Esophagus squamous epithelium (tissue), 5 donors: Measurements from ENCODE around the gene EPS8L1. TPM values are rescaled to one million over a fixed set of nuclear protein-coding genes. Genes with fewer than 3 reads are reported as not detected.

Experiments
- DNase-seq: peaks from one replicate; lab custom pipeline; 2025; lab: John Stamatoyannopoulos, UW
- H3K27ac ChIP-seq, 4 donors: fragments of 200-600 bp; sonication (generic); one replicate each; pipeline ENCODE4 v1.5.1; 2016 to 2019; ENCODE audit warnings: mild to moderate bottlenecking in 1 of 4
- H3K27me3 ChIP-seq, 4 donors: fragments of 200-600 bp; sonication (generic); 1 replicate in 3 of 4; 2 replicates in 1 of 4; pipeline versions ENCODE4 v1.5.1 to v1.6.0; 2017 to 2021; ENCODE audit warnings: antibody characterized with exemption in 1 of 4
- H3K36me3 ChIP-seq, 3 donors: fragments of 200-600 bp; sonication (generic); one replicate each; pipeline ENCODE4 v1.5.1; 2016 to 2019
- H3K4me1 ChIP-seq, 3 donors: fragments of 200-600 bp; sonication (generic); one replicate each; pipeline ENCODE4 v1.5.1; 2017 to 2019
- H3K4me3 ChIP-seq, 4 donors: fragments of 200-600 bp; sonication (generic); 1 replicate in 3 of 4; 2 replicates in 1 of 4; pipeline ENCODE4 v1.5.1; 2016 to 2019; ENCODE audit warnings: mild to moderate bottlenecking in 2 of 4, moderate library complexity in 1 of 4
- H3K9me3 ChIP-seq, 3 donors: fragments of 200-600 bp; sonication (generic); one replicate each; pipeline ENCODE4 v1.5.1; 2016 to 2019
- POLR2A ChIP-seq, 4 donors: fragments of 450-650 bp; IDR thresholded peaks; one replicate each; pipeline ENCODE4 v1.6.1; 2017; ENCODE audit warnings: antibody characterized with exemption in 4 of 4, mild to moderate bottlenecking in 4 of 4, moderate library complexity in 3 of 4
- WGBS, 2 donors: methylation state at CpG; one replicate each; pipeline ENCODE4 v1.1.5; 2018; 5-methylcytosine and 5-hydroxymethylcytosine counted together
- intact Hi-C: fragments of 100-400 bp; cut with DNase I; formaldehyde crosslinking; loops from one replicate; pipeline ENCODE4 v1.15.0; 2022
- total RNA-seq, 4 donors: library from RNA; depleted of rRNA; stranded (reverse); fragments of >200 nt; gene quantifications; one replicate each; pipeline ENCODE4 v1.1.0, GENCODE V29; 2016
- TF ChIP-seq, protein P1 (sequence below), 6 experiments: fragments of 450-650 bp in 4 of 6; fragments of 200-600 bp in 2 of 6; sonication (generic) in 2 of 6; IDR thresholded peaks; one replicate each; pipeline ENCODE4 v1.5.1; 2016 to 2019; ENCODE audit warnings: antibody characterized with exemption in 6 of 6, mild to moderate bottlenecking in 4 of 6, moderate library complexity in 4 of 6
- donor health status: DM: yes; HTN: yes; CAD: no.

The EPS8L1 gene
- total RNA-seq, 4 donors from 2014 or later: 151 to 341 (median 286) TPM

GRCh38 chr19:55090564-55090963, 14.9 kb downstream of the EPS8L1 start:
- DNase-seq: no peak
- 91 to 95% methylated on average over 3 to 7 of the region's 13 CpGs for WGBS, 2 donors
- TF ChIP-seq, protein P1, sequence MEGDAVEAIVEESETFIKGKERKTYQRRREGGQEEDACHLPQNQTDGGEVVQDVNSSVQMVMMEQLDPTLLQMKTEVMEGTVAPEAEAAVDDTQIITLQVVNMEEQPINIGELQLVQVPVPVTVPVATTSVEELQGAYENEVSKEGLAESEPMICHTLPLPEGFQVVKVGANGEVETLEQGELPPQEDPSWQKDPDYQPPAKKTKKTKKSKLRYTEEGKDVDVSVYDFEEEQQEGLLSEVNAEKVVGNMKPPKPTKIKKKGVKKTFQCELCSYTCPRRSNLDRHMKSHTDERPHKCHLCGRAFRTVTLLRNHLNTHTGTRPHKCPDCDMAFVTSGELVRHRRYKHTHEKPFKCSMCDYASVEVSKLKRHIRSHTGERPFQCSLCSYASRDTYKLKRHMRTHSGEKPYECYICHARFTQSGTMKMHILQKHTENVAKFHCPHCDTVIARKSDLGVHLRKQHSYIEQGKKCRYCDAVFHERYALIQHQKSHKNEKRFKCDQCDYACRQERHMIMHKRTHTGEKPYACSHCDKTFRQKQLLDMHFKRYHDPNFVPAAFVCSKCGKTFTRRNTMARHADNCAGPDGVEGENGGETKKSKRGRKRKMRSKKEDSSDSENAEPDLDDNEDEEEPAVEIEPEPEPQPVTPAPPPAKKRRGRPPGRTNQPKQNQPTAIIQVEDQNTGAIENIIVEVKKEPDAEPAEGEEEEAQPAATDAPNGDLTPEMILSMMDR (IDR thresholded peaks at IDR 0.05): no peak
- TF ChIP-seq POLR2A (IDR thresholded peaks at IDR 0.05): no peak

GRCh38 chr19:55091126-55091910, 15.6 kb downstream of the EPS8L1 start:
- DNase-seq: no peak
- no peaks in the 10 kb centered on the region for H3K9me3 ChIP-seq
- H3K4me3 ChIP-seq: no peak overlapping the region
- peaks cover 17 to 27% (median 18%) of the 10 kb centered on the region in 3 donors for H3K4me1 ChIP-seq
- WGBS, 2 donors: 84 to 88% methylated on average over 4 to 18 of the region's 32 CpGs
- TF ChIP-seq POLR2A (IDR thresholded peaks at IDR 0.05): no peak
- intact Hi-C loops: no loop called here
- H3K27me3 ChIP-seq: peaks cover 0 to 10% (median 0%) of the 10 kb centered on the region in 4 donors
- no peak overlapping the region for H3K27ac ChIP-seq
- peaks cover 19 to 65% (median 28%) of the 10 kb centered on the region in 3 donors for H3K36me3 ChIP-seq

More at GRCh38 chr19:55090564-55090963, 14.9 kb downstream of the EPS8L1 start:
- H3K36me3 ChIP-seq: peaks cover 19 to 62% (median 28%) of the 10 kb centered on the region in 3 donors
- no peaks in the 10 kb centered on the region for H3K9me3 ChIP-seq
- no peak overlapping the region for H3K27ac ChIP-seq
- H3K4me3 ChIP-seq: no peak overlapping the region
- peaks cover 0 to 18% (median 0%) of the 10 kb centered on the region in 4 donors for H3K27me3 ChIP-seq
- H3K4me1 ChIP-seq: peaks cover 18 to 32% (median 20%) of the 10 kb centered on the region in 3 donors
- intact Hi-C loops: no loop called here

- peaks cover 19 to 69% (median 28%) of the 10 kb centered on the region in 3 donors for H3K36me3 ChIP-seq
- TF ChIP-seq, protein P1 (IDR thresholded peaks at IDR 0.05): no peak
- TF ChIP-seq POLR2A (IDR thresholded peaks at IDR 0.05): no peak
- H3K9me3 ChIP-seq: no peaks in the 10 kb centered on the region
- no peak for DNase-seq
- 68% methylated on average over 5 of the region's 27 CpGs; no CpG with 5 or more reads in 1 of the 2 donors for WGBS, 2 donors
- no peak overlapping the region for H3K4me3 ChIP-seq
- intact Hi-C loops: no loop called here
- H3K4me1 ChIP-seq: peaks cover 10 to 21% (median 12%) of the 10 kb centered on the region in 3 donors
- H3K27ac ChIP-seq: no peak overlapping the region
- peaks cover 0 to 4% (median 0%) of the 10 kb centered on the region in 4 donors for H3K27me3 ChIP-seq
Observed at GRCh38 chr19:55091955-55092354, 16.3 kb downstream of the EPS8L1 start.

GRCh38 chr19:55092423-55093318, 17.0 kb downstream of the EPS8L1 start:
- WGBS, 2 donors: 79 to 100% methylated on average over 1 to 7 of the region's 49 CpGs
- Histone ChIP-seq H3K27me3 (no peaks in the 10 kb centered on the region), H3K36me3 (peaks cover 19 to 73% (median 28%) of the 10 kb centered on the region in 3 donors)

GRCh38 chr19:55094456-55095259, 19.0 kb downstream of the EPS8L1 start:
- intact Hi-C loops: no loop called here
- DNase-seq: no peak
- H3K27me3 ChIP-seq: no peaks in the 10 kb centered on the region
- WGBS, 2 donors: 89 to 90% methylated on average over 11 to 14 of the region's 32 CpGs
- H3K4me1 ChIP-seq: peaks cover 0 to 12% (median 3%) of the 10 kb centered on the region in 3 donors
- H3K9me3 ChIP-seq: no peaks in the 10 kb centered on the region
- no peak for TF ChIP-seq POLR2A (IDR thresholded peaks at IDR 0.05)
- TF ChIP-seq, protein P1 (IDR thresholded peaks at IDR 0.05): no peak
- no peak overlapping the region for H3K27ac ChIP-seq
- no peak overlapping the region for H3K4me3 ChIP-seq
- H3K36me3 ChIP-seq: peaks cover 24 to 86% (median 28%) of the 10 kb centered on the region in 3 donors

More at GRCh38 chr19:55092423-55093318, 17.0 kb downstream of the EPS8L1 start:
- Histone ChIP-seq H3K27ac (no peak overlapping the region), H3K4me3 (no peak overlapping the region), H3K4me1 (peaks cover 3 to 14% (median 9%) of the 10 kb centered on the region in 3 donors), H3K9me3 (no peaks in the 10 kb centered on the region)
- no peak for TF ChIP-seq POLR2A (IDR thresholded peaks at IDR 0.05)
- intact Hi-C loops: no loop called here
- DNase-seq: no peak
